IMR-90 (cell line): ENCODE data around the gene SCYGR7.

Experiments used
- CEBPB ChIP-seq: IDR thresholded peaks from 2 replicates; pipeline ENCODE4 v1.6.1; 2012; ENCODE audit warnings: low read depth, low read length, improper control_type of control experiment
- CTCF ChIP-seq: conservative IDR thresholded peaks from 2 replicates; pipeline ENCODE4 v1.5.1; 2012; ENCODE audit warnings: mild to moderate bottlenecking, low read depth, low read length, improper control_type of control experiment
- ELK1 ChIP-seq: fragments of 150-350 bp; IDR thresholded peaks from 2 replicates; pipeline ENCODE4 v1.6.1; 2016; ENCODE audit warnings: low read depth, mild to moderate bottlenecking, low read length, moderate library complexity, borderline replicate concordance
- FOS ChIP-seq: fragments of 150-350 bp; IDR thresholded peaks from 2 replicates; pipeline ENCODE4 v1.6.1; 2016; ENCODE audit warnings: low read depth, low read length
- MAFK ChIP-seq: IDR thresholded peaks from 2 replicates; pipeline ENCODE4 v1.6.1; 2012; ENCODE audit warnings: low read depth, low read length, improper control_type of control experiment
- MAZ ChIP-seq: IDR thresholded peaks from 2 replicates; pipeline ENCODE4 v1.6.1; 2012; ENCODE audit warnings: low read depth, mild to moderate bottlenecking, low read length, improper control_type of control experiment, moderate library complexity, borderline replicate concordance
- POLR2A ChIP-seq: IDR thresholded peaks from 2 replicates; pipeline ENCODE4 v1.6.1; 2012; ENCODE audit warnings: mild to moderate bottlenecking, low read depth, low read length
- RAD21 ChIP-seq: IDR thresholded peaks from 2 replicates; pipeline ENCODE4 v1.6.1; 2012; ENCODE audit warnings: low read length, improper control_type of control experiment
- RFX5 ChIP-seq: IDR thresholded peaks from 2 replicates; pipeline ENCODE4 v1.8.0; 2012; ENCODE audit warnings: low read depth, mild to moderate bottlenecking, low read length, moderate library complexity

DNA sequence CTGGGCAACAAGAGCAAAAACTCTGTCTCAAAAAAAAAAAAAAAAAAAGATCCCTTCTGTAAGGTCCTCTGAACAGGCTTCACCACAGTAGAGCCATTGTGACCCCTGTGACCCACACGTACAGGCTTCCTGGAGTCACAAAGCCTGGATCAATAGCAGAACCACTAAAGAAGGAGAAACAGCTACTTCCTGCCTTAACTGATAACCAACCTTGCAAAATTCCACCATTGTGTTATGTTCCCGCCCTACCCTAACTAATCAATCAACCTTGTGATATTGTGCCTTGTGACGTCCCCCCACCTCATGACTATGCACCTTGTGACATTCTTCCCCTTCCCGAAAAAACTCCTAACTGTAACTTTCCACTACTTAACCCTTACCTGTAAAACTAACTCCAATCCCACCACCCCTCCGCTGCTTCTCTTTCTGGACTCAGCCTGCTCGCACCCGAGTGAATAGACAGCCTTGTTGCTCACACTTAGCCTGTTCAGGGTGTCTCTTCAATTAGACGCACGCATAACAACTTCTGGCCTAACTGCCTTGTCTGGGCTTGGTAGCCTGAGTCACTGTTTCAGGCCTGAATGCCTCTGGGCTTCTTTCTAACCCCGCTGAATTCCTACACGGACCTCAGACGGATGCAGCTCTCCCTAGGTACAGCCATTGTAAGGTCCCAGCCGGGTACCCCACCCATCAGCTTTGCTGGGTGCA, 31.4 kb downstream of the SCYGR7 start:
- TF ChIP-seq RAD21 (no peak), CTCF (no peak), MAFK (no peak), CEBPB (no peak), FOS (no peak), RFX5 (no peak), POLR2A (no peak), ELK1 (no peak), MAZ (no peak)
